ENCODE results near the gene LRRC14B.

GRCh38 chr5:204966-205670 lies 13.8 kb downstream of the LRRC14B start:
- TF ChIP-seq CTCF (IDR thresholded peaks at IDR 0.05), result no peak
- no peak for TF ChIP-seq POLR2A (IDR thresholded peaks at IDR 0.05)
